Breast epithelium (tissue), 4 donors: Measurements from ENCODE around the gene BAG5. TPM values are rescaled to one million over a fixed set of nuclear protein-coding genes. Genes with fewer than 3 reads are reported as not detected.
"Not testable (repeated sequence)": the region's sequence is repeated elsewhere in the genome, so short reads cannot be mapped to it uniquely, and the experiment has no call there.

ENCODE experiments used
- DNase-seq, 2 donors: peaks; one replicate each; pipeline ENCODE4 v3.0.0-alpha.2; 2019; ENCODE audit warnings: low spot score in 2 of 2
- H3K27ac ChIP-seq, 2 donors: fragments of 200-600 bp; sonication (generic) in 1 of 2; one replicate each; pipeline ENCODE4 v1.5.1; 2016 to 2019; ENCODE audit warnings: mild to moderate bottlenecking in 1 of 2
- H3K27me3 ChIP-seq, 2 donors: fragments of 200-600 bp; sonication (generic) in 1 of 2; one replicate each; pipeline versions ENCODE4 v1.5.1 to v1.6.0; 2017 to 2019; ENCODE audit warnings: control low read depth in 1 of 2, mild to moderate bottlenecking in 1 of 2
- H3K36me3 ChIP-seq: fragments of 200-600 bp; one replicate; pipeline ENCODE4 v1.5.1; 2019
- H3K4me1 ChIP-seq, 2 donors: fragments of 200-600 bp; sonication (generic); one replicate each; pipeline ENCODE4 v1.5.1; 2016 to 2019; ENCODE audit warnings: control low read depth in 1 of 2
- H3K4me3 ChIP-seq, 3 donors: fragments of 200-600 bp; sonication (generic); 1 replicate in 2 of 3; 2 replicates in 1 of 3; pipeline ENCODE4 v1.5.1; 2016 to 2019; ENCODE audit warnings: mild to moderate bottlenecking in 3 of 3, moderate library complexity in 2 of 3
- H3K9me3 ChIP-seq, 2 donors: fragments of 200-600 bp; sonication (generic) in 1 of 2; one replicate each; pipeline ENCODE4 v1.5.1; 2016 to 2019; ENCODE audit warnings: control low read depth in 1 of 2
- CTCF ChIP-seq, 3 donors: fragments of 450-650 bp; IDR thresholded peaks; one replicate each; pipeline ENCODE4 v1.5.1; 2016 to 2017; ENCODE audit warnings: antibody characterized with exemption in 3 of 3, mild to moderate bottlenecking in 3 of 3, moderate library complexity in 3 of 3
- POLR2A ChIP-seq: fragments of 450-650 bp; IDR thresholded peaks from one replicate; pipeline ENCODE4 v1.6.1; 2016; ENCODE audit warnings: antibody characterized with exemption, mild to moderate bottlenecking, moderate library complexity
- POLR2AphosphoS5 ChIP-seq, 3 donors: sonication (generic); formaldehyde crosslinking; IDR thresholded peaks; one replicate each; pipeline ENCODE4 v1.6.1; 2017; ENCODE audit warnings: antibody characterized with exemption in 3 of 3
- intact Hi-C: fragments of 100-400 bp; cut with DNase I; formaldehyde crosslinking; loops from one replicate; pipeline ENCODE4 v1.15.1; 2023; ENCODE audit warnings: low total_unique reads
- total RNA-seq, 3 donors: library from RNA; depleted of rRNA; stranded (reverse); fragments of >200 nt; gene quantifications; one replicate each; pipeline ENCODE4 v1.1.0, GENCODE V29; 2016

The BAG5 gene
- total RNA-seq: 10 to 100 TPM; 29.5 to 45.4 (median 38.5) TPM

- peak; percentile 57 for TF ChIP-seq POLR2A
- peak in 1 of 3 donors; percentile 30 for TF ChIP-seq CTCF (IDR thresholded peaks at IDR 0.05)
- TF ChIP-seq POLR2AphosphoS5 (IDR thresholded peaks at IDR 0.05): peak; percentile 66 to 83 (median 67)
- intact Hi-C loops: no loop called here
- H3K27me3 ChIP-seq: no peaks in the 10 kb centered on the region
- H3K36me3 ChIP-seq: no peaks in the 10 kb centered on the region
- DNase-seq: peak in 1 of 2 donors; percentile 63
- peak within 1 kb of the TSS; percentile 97 to 99 for H3K27ac ChIP-seq
- H3K9me3 ChIP-seq: no peaks in the 10 kb centered on the region
- peak within 1 kb of the TSS; percentile 95 to 99 (median 97) for H3K4me3 ChIP-seq
- peaks cover 4 to 13% of the 10 kb centered on the region in 2 donors for H3K4me1 ChIP-seq
Observed at GRCh38 chr14:103562429-103563225, at the start of gene BAG5, which contains the start of gene COA8. BAG5 (minus strand) TSS chr14:103562657; CDS start chr14:103561164, 1,493 bp downstream. COA8 (plus strand) TSS chr14:103562960; CDS start chr14:103563002, 42 bp downstream.

GRCh38 chr14:103611215-103611614, 48.8 kb upstream of the BAG5 start:
- no peak for DNase-seq
- H3K9me3 ChIP-seq: peaks cover 7 to 8% of the 10 kb centered on the region in 2 donors
- H3K27ac ChIP-seq: no peak overlapping the region
- intact Hi-C loops: no loop called here
- TF ChIP-seq CTCF (IDR thresholded peaks at IDR 0.05): no peak
- TF ChIP-seq POLR2AphosphoS5 (IDR thresholded peaks at IDR 0.05): no peak
- no peak for TF ChIP-seq POLR2A
- H3K36me3 ChIP-seq: no peaks in the 10 kb centered on the region
- peaks cover 0 to 10% of the 10 kb centered on the region in 2 donors for H3K4me1 ChIP-seq
- no peaks in the 10 kb centered on the region for H3K27me3 ChIP-seq
- H3K4me3 ChIP-seq: no peak overlapping the region

- H3K4me3 ChIP-seq, H3K27ac ChIP-seq, intact Hi-C loops, H3K9me3 ChIP-seq, DNase-seq, H3K4me1 ChIP-seq, H3K36me3 ChIP-seq, H3K27me3 ChIP-seq: not testable (repeated sequence)
Observed at GRCh38 chr14:103609081-103609480, 46.6 kb upstream of the BAG5 start.

- peaks cover 0 to 10% of the 10 kb centered on the region in 2 donors for H3K4me1 ChIP-seq
- H3K27me3 ChIP-seq: no peaks in the 10 kb centered on the region
- H3K27ac ChIP-seq: no peak overlapping the region
- no peak for TF ChIP-seq CTCF (IDR thresholded peaks at IDR 0.05)
- H3K4me3 ChIP-seq: peak overlapping the region; percentile 9 to 53 (median 20)
- no peak for DNase-seq
- intact Hi-C loops: no loop called here
- no peaks in the 10 kb centered on the region for H3K36me3 ChIP-seq
- H3K9me3 ChIP-seq: peaks cover 7 to 8% of the 10 kb centered on the region in 2 donors
Observed at GRCh38 chr14:103607822-103608221, 45.4 kb upstream of the BAG5 start.

GRCh38 chr14:103606963-103607668, 44.7 kb upstream of the BAG5 start:
- Histone ChIP-seq H3K27ac (no peak overlapping the region), H3K36me3 (no peaks in the 10 kb centered on the region), H3K4me1 (peaks cover 0 to 10% of the 10 kb centered on the region in 2 donors), H3K27me3 (no peaks in the 10 kb centered on the region), H3K4me3 (peak overlapping the region; percentile 9 to 53 (median 20)), H3K9me3 (peaks cover 7 to 8% of the 10 kb centered on the region in 2 donors)
- peak in 1 of 3 donors; percentile 7 for TF ChIP-seq CTCF (IDR thresholded peaks at IDR 0.05)
- no peak for TF ChIP-seq POLR2A
- peak; percentile 45 to 63 (median 59) for TF ChIP-seq POLR2AphosphoS5 (IDR thresholded peaks at IDR 0.05)
- intact Hi-C loops: no loop called here
- peak in 1 of 2 donors; percentile 61 for DNase-seq
